ENCODE results near the gene HMCN1. TPM values are rescaled to one million over a fixed set of nuclear protein-coding genes. Genes with fewer than 3 reads are reported as not detected.

The HMCN1 gene
- total RNA-seq, 1 donor from 2014 or later: 13.3 TPM

- no peak for DNase-seq (ENCODE audit: low read depth in 2 of 2)
Measured at GRCh38 chr1:186231861-186232436, 497.8 kb downstream of the HMCN1 start.

GRCh38 chr1:186234976-186235686 is 500.9 kb downstream of the HMCN1 start:
- DNase-seq (ENCODE audit: low read depth in 2 of 2): no peak

- no peak for DNase-seq (ENCODE audit: low read depth in 2 of 2)
Measured at GRCh38 chr1:186235696-186236095, 501.5 kb downstream of the HMCN1 start.

- DNase-seq (ENCODE audit: low read depth in 2 of 2): peak in 1 of 2 donors; percentile 53
Measured at GRCh38 chr1:186236921-186237320, 502.7 kb downstream of the HMCN1 start.

GRCh38 chr1:186239171-186239570 is 505.0 kb downstream of the HMCN1 start:
- no peak for DNase-seq (ENCODE audit: low read depth in 2 of 2)

- DNase-seq (ENCODE audit: low read depth in 2 of 2): no peak
Measured at GRCh38 chr1:186240436-186240835, 506.2 kb downstream of the HMCN1 start.
